SK-N-SH (cell line): ENCODE results near the gene SOCS7.

Source experiments
- CTCF ChIP-seq: fragments of 200-600 bp; sonication (generic); IDR thresholded peaks from 2 replicates; pipeline ENCODE4 v1.6.1; 2017; ENCODE audit warnings: antibody characterized with exemption, mild to moderate bottlenecking, moderate library complexity
- RCOR1 ChIP-seq: fragments of 150-350 bp; IDR thresholded peaks from 2 replicates; pipeline ENCODE4 v1.6.1; 2017; ENCODE audit warnings: antibody characterized with exemption, low read length
- TF ChIP-seq, protein P1 (sequence below): IDR thresholded peaks from 2 replicates; pipeline ENCODE4 v1.6.1; 2012; ENCODE audit warnings: mild to moderate bottlenecking, low read depth, low read length, moderate library complexity

- TF ChIP-seq, protein P1, sequence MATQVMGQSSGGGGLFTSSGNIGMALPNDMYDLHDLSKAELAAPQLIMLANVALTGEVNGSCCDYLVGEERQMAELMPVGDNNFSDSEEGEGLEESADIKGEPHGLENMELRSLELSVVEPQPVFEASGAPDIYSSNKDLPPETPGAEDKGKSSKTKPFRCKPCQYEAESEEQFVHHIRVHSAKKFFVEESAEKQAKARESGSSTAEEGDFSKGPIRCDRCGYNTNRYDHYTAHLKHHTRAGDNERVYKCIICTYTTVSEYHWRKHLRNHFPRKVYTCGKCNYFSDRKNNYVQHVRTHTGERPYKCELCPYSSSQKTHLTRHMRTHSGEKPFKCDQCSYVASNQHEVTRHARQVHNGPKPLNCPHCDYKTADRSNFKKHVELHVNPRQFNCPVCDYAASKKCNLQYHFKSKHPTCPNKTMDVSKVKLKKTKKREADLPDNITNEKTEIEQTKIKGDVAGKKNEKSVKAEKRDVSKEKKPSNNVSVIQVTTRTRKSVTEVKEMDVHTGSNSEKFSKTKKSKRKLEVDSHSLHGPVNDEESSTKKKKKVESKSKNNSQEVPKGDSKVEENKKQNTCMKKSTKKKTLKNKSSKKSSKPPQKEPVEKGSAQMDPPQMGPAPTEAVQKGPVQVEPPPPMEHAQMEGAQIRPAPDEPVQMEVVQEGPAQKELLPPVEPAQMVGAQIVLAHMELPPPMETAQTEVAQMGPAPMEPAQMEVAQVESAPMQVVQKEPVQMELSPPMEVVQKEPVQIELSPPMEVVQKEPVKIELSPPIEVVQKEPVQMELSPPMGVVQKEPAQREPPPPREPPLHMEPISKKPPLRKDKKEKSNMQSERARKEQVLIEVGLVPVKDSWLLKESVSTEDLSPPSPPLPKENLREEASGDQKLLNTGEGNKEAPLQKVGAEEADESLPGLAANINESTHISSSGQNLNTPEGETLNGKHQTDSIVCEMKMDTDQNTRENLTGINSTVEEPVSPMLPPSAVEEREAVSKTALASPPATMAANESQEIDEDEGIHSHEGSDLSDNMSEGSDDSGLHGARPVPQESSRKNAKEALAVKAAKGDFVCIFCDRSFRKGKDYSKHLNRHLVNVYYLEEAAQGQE = no peak
- TF ChIP-seq RCOR1 (no peak), CTCF (no peak)
Observed at GRCh38 chr17:38358586-38359513, 7.2 kb downstream of the SOCS7 start.
